OCI-LY7 (cell line): Measurements from ENCODE around the gene E2F4. TPM values are rescaled to one million over a fixed set of nuclear protein-coding genes. Genes with fewer than 3 reads are reported as not detected.

ENCODE experiments used
- BruUV-seq: library from RNA; stranded (reverse); fragments of 400-500 nt; replicated peaks from 2 replicates; lab custom pipeline; 2021; lab: Mats Ljungman, UMichigan
- CTCF ChIA-PET: fragments of 300-600 bp; sonication (Branson Sonifier 250); formaldehyde crosslinking; loops from one replicate; lab custom pipeline; 2022; ENCODE audit warnings: antibody characterized with exemption; ENCODE audit not compliant: unreplicated experiment; lab: Charles Lee
- POLR2A ChIA-PET: fragments of 300-600 bp; sonication (Branson Sonifier 250); formaldehyde crosslinking; loops from one replicate; lab custom pipeline; 2022; ENCODE audit warnings: antibody characterized with exemption; lab: Charles Lee
- DNase-seq: peaks from one replicate; pipeline ENCODE4 v3.0.0-alpha.2; 2015; ENCODE audit warnings: low spot score
- H2AFZ ChIP-seq: fragments of 200-600 bp; sonication (generic), shearing (Covaris generic); 2 replicates; pipeline ENCODE4 v1.6.1; 2014; ENCODE audit warnings: mild to moderate bottlenecking, antibody characterized with exemption, low read length, moderate library complexity
- H3K27ac ChIP-seq: fragments of 200-600 bp; sonication (generic); 2 replicates; pipeline ENCODE4 v1.5.1; 2014; ENCODE audit warnings: mixed run types, low read depth, mild to moderate bottlenecking, moderate library complexity, low read length, inconsistent platforms; ENCODE audit not compliant: poor library complexity, severe bottlenecking
- H3K36me3 ChIP-seq: fragments of 200-600 bp; sonication (generic); 2 replicates; pipeline ENCODE4 v1.6.1; 2014; ENCODE audit warnings: mild to moderate bottlenecking, antibody characterized with exemption, low read length, moderate library complexity, mixed read lengths; ENCODE audit not compliant: insufficient read depth
- H3K4me1 ChIP-seq: fragments of 200-600 bp; sonication (generic); 2 replicates; pipeline ENCODE4 v1.5.1; 2014; ENCODE audit warnings: mild to moderate bottlenecking, low read length; ENCODE audit not compliant: insufficient read depth, poor library complexity, severe bottlenecking
- H3K4me2 ChIP-seq: fragments of 200-600 bp; sonication (generic); 2 replicates; pipeline ENCODE4 v1.6.1; 2014; ENCODE audit warnings: mild to moderate bottlenecking, low read length
- H3K4me3 ChIP-seq: fragments of 200-600 bp; sonication (generic); 2 replicates; pipeline ENCODE4 v1.5.1; 2014; ENCODE audit warnings: mild to moderate bottlenecking, low read depth, low read length; ENCODE audit not compliant: poor library complexity, severe bottlenecking
- H3K79me2 ChIP-seq: fragments of 200-600 bp; sonication (generic); 2 replicates; pipeline ENCODE4 v1.6.1; 2016; ENCODE audit warnings: low read depth, mild to moderate bottlenecking, low read length, moderate library complexity, mixed read lengths; ENCODE audit not compliant: insufficient read depth
- H3K9me2 ChIP-seq: fragments of 200-600 bp; sonication (generic); 2 replicates; pipeline ENCODE4 v1.6.1; 2016; ENCODE audit warnings: mild to moderate bottlenecking, low read length, mixed read lengths; ENCODE audit not compliant: insufficient read depth
- H3K9me3 ChIP-seq: fragments of 200-600 bp; sonication (generic); 2 replicates; pipeline ENCODE4 v1.6.1; 2014; ENCODE audit warnings: mild to moderate bottlenecking, mixed run types, low read length, mixed read lengths
- H4K20me1 ChIP-seq: fragments of 200-600 bp; sonication (generic); 2 replicates; pipeline ENCODE4 v1.6.1; 2014; ENCODE audit warnings: mild to moderate bottlenecking, antibody characterized with exemption, low read length, moderate library complexity, mixed read lengths; ENCODE audit not compliant: insufficient read depth
- CTCF ChIP-seq: fragments of 200-600 bp; sonication (generic); conservative IDR thresholded peaks from 2 replicates; pipeline ENCODE4 v1.5.1; 2014; ENCODE audit warnings: mild to moderate bottlenecking, antibody characterized with exemption, low read length, moderate library complexity, mixed read lengths
- EZH2phosphoT487 ChIP-seq: fragments of 200-600 bp; sonication (generic); IDR thresholded peaks from 2 replicates; pipeline ENCODE4 v1.6.1; 2018; ENCODE audit warnings: low read depth, borderline replicate concordance, mild to moderate bottlenecking, mixed run types, antibody characterized with exemption, low read length, moderate library complexity, mixed read lengths
- intact Hi-C: fragments of 100-400 bp; cut with micrococcal nuclease; formaldehyde crosslinking; loops from one replicate; pipeline ENCODE4 v1.10.0; 2022; ENCODE audit not compliant: unreplicated experiment
- total RNA-seq, 2 experiments: library from RNA; depleted of rRNA in 1 of 2; stranded (reverse); fragments of >200 nt in 1 of 2; shearing (Covaris generic) in 1 of 2; gene quantifications; 2 replicates each; pipeline ENCODE4 v1.2.3, GENCODE V29; 2014 to 2022

Gene E2F4
- total RNA-seq, 2 experiments from 2014 or later: 124 to 157 TPM

GRCh38 chr16:67200491-67200890 lies 8.5 kb downstream of the E2F4 start:
- Histone ChIP-seq H3K79me2 (no peaks in the 10 kb centered on the region), H2AFZ (no peak overlapping the region), H3K4me3 (no peak overlapping the region), H3K9me3 (no peaks in the 10 kb centered on the region), H3K4me1 (no peaks in the 10 kb centered on the region), H3K9me2 (no peaks in the 10 kb centered on the region), H3K4me2 (no peak overlapping the region), H3K36me3 (peaks cover 86% of the 10 kb centered on the region), H3K27ac (no peak overlapping the region), H4K20me1 (no peaks in the 10 kb centered on the region)
- CTCF ChIA-PET: no interaction called here
- no TSS peak for BruUV-seq
- POLR2A ChIA-PET: interaction anchor here (0.6 kb wide), 2 partner anchors 118 to 289 kb away, joined by 3 to 4 read pairs; no protein-coding TSS in a partner anchor
- no peak for DNase-seq
- intact Hi-C loops: no loop called here
- no peak for TF ChIP-seq CTCF
- no peak for TF ChIP-seq EZH2phosphoT487

GRCh38 chr16:67201411-67202345 lies 9.7 kb downstream of the E2F4 start:
- Histone ChIP-seq H3K79me2 (no peaks in the 10 kb centered on the region), H3K36me3 (peaks cover 74% of the 10 kb centered on the region), H3K4me2 (no peak overlapping the region), H3K4me3 (no peak overlapping the region), H3K4me1 (no peaks in the 10 kb centered on the region), H2AFZ (no peak overlapping the region), H3K9me2 (no peaks in the 10 kb centered on the region), H3K27ac (no peak overlapping the region), H4K20me1 (no peaks in the 10 kb centered on the region), H3K9me3 (no peaks in the 10 kb centered on the region)
- ChIA-PET CTCF (interaction anchor here (0.6 kb wide), 1 partner anchor 97 kb away, joined by 3 read pairs; no protein-coding TSS in a partner anchor), POLR2A (no interaction called here)
- TF ChIP-seq CTCF (no peak), EZH2phosphoT487 (no peak)
- BruUV-seq: no TSS peak
- DNase-seq: no peak
- intact Hi-C loops: no loop called here

DNA sequence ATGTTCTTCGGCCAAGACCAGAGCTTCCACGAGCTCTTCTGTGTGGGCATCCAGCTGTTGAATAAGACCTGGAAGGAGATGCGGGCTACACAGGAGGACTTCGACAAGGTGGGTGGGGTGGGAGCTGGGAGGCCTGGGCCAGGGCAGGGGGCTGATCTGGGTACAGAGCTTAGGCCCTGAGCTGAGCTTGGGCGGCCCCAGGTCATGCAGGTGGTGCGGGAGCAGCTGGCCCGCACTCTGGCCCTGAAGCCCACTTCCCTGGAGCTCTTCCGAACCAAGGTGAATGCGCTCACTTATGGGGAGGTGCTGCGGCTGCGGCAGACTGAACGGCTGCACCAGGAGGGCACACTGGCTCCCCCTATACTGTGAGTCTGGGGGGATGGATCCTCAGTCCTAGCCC lies 10.5 kb downstream of the E2F4 start:
- H3K36me3 ChIP-seq: peaks cover 67% of the 10 kb centered on the region
- H3K79me2 ChIP-seq: no peaks in the 10 kb centered on the region
- BruUV-seq: no TSS peak
- intact Hi-C loops: no loop called here
- POLR2A ChIA-PET: no interaction called here
- DNase-seq: no peak
- H2AFZ ChIP-seq: no peak overlapping the region
- H4K20me1 ChIP-seq: no peaks in the 10 kb centered on the region
- no peak overlapping the region for H3K27ac ChIP-seq
- H3K4me1 ChIP-seq: no peaks in the 10 kb centered on the region
- no peak overlapping the region for H3K4me2 ChIP-seq
- H3K9me2 ChIP-seq: no peaks in the 10 kb centered on the region
- no peak for TF ChIP-seq EZH2phosphoT487
- TF ChIP-seq CTCF: no peak
- H3K9me3 ChIP-seq: no peaks in the 10 kb centered on the region
- H3K4me3 ChIP-seq: no peak overlapping the region
- CTCF ChIA-PET: interaction anchor here (0.5 to 0.6 kb wide), 2 partner anchors 32 to 98 kb away, joined by 3 read pairs; partner anchors contain the start of gene NOL3
